GM19463 (cell line): ENCODE measurements around the gene DUSP22.

Experiments
- ATAC-seq: cut with Tn5 transposase; IDR thresholded peaks from one replicate; pipeline ENCODE4 v1.9.1; 2021; ENCODE audit warnings: mild to moderate bottlenecking, moderate library complexity; ENCODE audit not compliant: unreplicated experiment

The DUSP22 gene

DNA sequence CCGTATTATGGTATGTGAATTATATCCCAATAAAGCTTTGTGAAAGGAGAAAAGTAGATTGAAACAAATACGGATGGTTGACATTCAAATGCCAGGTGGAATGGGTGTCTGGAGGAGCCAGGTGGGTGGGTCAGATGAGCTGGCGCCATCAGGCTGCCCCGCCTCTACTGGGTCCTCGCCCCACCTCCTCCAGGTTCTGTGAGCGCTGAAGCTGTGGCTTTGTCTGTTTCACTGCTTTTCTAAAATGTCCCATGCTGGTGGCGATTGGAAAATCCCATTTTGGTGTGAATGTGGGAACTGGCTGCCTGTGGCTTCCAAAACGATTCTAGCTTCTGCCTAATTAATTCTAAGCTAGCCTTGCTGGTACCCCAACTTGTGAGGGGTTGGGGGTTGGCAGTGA is 16.5 kb downstream of the DUSP22 start:
- no peak for ATAC-seq

DNA sequence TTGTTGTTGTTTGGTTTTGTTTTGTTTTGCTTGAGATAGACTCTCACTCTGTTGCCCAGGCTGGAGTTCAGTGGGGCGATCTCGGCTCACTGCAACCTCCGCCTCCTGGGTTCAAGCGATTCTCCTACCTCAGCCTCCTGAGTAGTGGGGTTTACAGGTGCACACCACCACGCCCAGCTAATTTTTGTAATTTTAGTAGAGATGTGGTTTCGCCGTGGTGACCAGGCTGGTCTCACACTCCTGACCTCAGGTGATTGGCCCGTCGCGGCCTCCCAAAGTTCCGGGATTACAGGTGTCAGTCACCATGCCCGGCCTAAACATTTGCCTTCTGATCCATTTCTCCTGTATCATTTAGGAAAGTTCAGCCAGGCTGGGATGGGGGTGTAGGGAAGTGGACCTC is 17.7 kb downstream of the DUSP22 start:
- no peak for ATAC-seq

DNA sequence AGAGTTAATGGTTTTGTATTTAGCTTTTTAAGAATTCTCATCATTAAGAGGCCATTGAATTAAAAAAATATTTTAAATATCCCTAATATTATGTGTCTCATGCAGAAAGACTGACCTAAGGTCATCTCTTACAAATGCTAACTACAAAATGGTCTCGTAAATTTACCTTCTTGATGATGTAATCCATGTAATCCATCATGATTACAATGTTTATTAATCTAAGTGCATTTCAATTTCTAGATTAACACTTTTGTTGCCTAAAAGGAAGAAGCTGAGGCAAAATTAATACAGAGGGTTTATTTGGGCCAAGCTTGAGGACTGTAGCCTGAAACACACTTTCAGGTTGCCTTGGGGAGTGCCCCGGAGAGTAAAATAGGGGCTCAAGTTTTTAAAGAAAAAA is 18.4 kb downstream of the DUSP22 start:
- ATAC-seq: no peak

DNA sequence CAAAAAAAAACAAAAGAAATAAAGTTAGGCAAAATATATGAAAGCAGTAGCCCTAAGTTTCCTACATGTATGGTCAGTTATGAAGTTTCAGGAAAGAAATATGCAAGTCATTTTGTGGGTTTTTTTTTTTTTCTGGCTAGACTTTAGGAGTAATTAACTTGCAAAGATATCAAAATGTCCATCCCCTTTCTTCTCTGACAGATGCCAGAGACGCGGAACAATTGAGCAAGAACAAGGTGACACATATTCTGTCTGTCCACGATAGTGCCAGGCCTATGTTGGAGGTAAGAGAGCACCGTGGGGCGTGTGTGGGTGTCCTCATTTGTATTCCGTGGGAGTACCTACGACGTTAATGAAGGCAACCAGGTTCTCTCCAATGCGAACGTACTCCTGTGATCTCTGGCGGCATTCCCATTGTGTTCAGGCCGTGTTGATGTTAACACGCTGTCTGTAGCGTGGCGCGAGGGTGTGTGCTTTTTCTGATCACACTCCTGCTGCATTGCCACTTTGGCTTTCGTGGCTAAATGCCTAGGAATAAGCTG is 19.5 kb downstream of the DUSP22 start:
- ATAC-seq: no peak

DNA sequence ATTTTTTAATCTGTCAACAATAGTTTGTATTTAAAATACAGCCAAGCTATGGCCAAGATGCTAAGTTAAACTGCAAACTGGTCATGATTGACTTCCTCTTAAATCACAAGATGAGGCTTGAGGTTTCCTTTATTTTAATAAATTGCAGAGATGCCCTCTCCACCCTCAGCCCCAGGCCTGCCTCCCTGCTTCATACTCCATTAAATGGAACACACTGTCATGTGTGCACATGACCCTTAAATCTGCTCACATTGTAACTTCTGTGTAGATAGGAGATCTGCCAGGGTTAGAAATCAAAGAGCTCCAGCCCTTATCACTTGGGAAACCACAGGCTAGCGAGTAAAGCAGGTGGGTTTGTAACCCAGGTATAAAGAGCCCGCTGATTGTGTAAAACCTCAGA is 20.8 kb downstream of the DUSP22 start:
- ATAC-seq: no peak

DNA sequence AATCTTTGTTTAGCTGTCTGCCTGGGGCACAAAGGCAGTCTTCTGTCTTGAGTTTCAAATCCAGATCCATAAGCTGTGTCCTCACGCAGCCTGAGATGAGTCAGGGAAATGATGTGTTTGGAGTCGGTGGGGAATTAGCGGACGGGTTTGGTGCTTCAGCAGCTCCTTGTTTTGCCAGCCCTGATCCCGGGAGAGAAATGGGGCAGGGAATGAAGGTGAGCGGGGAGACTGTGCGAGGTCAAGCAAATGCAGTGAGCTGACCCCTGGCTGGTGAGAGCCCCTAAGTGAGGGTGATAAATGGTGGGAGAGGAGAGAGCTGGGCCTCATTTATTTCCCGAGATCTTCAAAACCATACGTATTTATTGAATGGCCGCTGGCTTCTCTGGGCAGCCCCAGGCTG is 21.6 kb downstream of the DUSP22 start:
- no peak for ATAC-seq

DNA sequence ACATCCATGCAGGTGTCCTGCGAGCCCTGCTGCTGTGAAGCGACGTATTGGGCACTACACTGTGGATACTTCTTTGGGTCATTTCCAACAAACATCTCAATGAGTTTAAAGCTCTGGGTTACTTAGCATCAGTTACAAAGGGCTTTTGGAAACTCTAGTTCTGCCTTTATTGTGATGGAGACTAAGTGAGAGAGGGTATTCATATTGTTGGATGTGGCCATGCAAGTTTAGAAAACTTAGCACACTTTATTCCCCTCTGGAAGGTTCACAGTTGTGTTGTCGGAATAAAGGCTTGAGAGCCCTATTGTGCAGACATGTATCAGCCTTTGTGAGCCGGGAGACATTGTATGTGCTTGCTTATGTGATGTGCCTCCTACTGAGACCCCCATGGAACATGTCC is 22.1 kb downstream of the DUSP22 start:
- no peak for ATAC-seq

DNA sequence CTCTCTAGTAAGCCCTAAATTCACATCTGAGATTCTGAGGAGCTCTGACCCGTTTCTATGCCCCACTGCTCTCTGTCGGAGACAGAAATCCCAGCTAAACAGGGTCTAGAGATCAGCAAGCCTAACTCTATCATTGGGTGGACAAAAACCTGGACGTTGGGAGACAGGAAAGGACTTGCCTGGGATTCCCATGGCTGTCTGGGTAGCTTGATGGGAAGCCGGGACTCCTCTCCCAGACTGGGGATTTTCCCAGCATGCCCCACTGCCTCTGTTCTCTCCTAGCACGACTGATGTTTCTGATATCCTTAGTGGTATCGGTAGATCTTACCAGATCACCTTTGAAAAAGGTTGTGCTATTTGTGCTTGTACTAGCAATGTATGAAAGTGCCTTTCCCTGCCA is 22.9 kb downstream of the DUSP22 start:
- ATAC-seq: no peak

DNA sequence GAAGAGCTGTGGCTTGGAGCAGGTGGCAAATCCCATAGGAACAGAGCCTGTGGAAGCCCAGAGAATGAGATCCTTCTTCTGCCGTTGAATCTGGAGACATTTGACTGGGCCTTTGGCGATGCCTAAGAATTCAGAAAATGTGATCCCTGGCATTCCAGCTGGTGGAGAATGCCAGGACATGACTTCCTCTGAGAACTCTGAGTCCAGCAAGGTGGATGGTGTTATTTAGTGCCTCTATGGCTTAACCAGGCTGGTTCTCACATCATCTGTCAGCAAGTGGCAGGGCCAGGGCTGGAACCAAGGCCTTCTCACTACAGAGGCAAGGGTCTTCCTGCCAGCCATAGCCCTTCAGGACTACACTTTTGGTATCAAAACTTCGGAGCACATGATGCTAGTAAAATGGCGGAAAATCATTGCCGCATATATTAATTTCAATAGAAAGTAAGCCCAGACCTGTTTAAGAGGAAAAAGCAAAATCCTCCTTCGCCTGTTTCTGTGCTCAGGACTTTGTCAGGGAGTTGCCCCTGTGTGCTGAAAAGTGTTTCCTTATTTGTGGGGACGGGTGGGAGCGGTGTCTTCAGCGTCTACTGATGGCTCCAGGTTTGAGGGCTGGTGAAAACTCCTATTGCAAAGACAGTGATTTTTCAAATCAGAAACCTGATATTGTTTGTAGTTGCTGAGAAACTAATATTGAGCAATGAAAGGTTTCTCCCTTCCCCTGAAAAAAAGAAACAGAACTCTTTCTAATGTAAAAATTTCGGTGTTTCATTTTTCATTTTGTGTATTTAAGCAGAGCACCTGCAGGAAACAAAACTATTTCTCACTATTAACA is 23.9 kb downstream of the DUSP22 start:
- no peak for ATAC-seq

DNA sequence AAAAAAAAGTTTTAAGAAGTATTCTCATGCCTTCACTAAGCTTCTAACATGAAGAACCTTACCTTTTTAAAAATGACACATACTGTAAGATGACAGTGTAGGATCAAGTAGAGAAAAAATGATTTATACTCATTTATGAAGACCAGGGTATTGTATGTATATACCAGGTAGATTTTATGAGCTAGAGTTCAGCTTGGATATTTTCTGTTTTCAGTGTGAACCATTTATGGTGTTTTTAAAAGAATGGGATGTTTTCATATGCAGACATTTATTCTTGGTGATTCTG is 24.4 kb downstream of the DUSP22 start:
- no peak for ATAC-seq

DNA sequence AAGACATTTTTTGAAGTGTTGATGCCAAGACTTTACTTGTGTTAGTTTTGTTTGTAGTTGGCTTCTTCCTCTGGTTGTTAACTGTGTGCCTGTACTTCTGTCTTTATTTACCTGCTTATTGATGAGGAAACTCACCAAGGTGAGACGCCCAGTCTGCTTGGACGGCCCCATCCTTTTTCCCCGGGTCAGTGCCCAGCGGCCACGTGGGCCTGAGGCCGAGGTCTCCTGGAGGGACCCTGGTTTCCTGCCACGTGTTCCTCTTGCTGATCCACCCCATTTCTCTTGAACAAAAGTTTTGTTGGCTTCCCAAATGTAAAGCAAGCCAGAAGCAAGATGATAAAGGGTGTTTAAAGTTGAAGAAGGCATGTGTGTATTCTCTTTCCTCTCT is 24.8 kb downstream of the DUSP22 start:
- no peak for ATAC-seq

DNA sequence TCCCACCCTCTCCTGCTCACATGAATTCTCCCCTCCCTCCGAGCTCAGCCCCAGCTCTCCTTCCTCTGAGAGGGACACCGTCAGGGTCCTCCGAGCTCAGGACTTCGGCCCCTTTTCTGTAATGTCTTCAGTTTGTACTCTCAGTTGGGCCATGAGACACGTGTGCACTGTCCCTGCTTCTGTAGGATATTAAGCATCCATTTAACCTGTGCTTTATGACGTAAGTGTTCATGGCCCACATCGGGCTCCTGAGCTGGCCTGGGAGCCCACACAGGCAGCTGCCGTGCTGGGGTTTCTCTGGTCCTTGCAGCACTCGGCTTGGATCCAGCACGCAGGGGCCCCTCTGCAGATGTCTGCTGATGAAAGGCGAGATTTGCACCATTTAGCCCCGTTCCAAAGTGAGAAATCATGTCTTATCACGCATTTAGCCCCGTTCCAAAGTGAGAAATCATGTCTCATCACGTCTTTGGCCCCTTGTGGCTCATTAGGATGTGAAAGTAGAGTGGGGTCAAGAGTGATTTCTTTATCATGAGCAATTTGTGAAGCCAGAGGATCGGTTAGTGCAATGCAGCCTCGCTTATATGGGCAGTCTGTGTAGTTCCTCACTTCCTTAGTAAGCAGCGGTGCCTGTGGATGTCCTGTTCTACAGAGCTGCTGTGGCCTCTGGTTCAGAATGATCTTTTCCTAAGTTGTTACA is 25.3 kb downstream of the DUSP22 start:
- peak; percentile 36 for ATAC-seq

DNA sequence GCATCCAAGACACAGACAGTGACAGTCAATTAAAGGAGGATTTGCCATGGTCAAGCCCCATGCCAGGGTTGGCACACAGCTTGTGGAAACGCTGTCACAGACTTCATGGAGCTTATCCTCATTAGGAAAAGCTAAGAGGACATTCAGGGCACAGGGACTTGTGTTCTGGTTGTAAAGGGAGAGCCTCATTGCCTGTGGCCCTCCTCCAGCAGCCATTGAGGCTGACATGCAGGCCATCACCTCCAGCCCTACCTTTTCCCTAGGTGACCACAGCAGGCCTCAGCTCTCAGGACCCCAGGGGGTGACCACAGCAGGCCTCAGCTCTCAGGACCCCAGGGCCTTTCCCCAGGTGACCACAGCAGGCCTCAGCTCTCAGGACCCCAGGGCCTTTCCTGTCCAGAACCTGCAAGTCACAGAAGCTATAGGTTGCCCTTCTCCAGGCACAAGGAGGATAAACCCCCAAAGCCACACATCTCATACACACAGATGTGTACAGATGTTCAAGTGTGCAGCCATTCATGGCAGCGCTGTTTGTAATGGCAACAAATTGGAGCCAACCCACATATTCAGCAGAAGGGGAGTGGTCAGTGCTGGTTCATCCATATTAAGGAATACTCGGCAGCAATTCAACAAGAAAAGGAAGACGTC is 26.1 kb downstream of the DUSP22 start:
- no peak for ATAC-seq

DNA sequence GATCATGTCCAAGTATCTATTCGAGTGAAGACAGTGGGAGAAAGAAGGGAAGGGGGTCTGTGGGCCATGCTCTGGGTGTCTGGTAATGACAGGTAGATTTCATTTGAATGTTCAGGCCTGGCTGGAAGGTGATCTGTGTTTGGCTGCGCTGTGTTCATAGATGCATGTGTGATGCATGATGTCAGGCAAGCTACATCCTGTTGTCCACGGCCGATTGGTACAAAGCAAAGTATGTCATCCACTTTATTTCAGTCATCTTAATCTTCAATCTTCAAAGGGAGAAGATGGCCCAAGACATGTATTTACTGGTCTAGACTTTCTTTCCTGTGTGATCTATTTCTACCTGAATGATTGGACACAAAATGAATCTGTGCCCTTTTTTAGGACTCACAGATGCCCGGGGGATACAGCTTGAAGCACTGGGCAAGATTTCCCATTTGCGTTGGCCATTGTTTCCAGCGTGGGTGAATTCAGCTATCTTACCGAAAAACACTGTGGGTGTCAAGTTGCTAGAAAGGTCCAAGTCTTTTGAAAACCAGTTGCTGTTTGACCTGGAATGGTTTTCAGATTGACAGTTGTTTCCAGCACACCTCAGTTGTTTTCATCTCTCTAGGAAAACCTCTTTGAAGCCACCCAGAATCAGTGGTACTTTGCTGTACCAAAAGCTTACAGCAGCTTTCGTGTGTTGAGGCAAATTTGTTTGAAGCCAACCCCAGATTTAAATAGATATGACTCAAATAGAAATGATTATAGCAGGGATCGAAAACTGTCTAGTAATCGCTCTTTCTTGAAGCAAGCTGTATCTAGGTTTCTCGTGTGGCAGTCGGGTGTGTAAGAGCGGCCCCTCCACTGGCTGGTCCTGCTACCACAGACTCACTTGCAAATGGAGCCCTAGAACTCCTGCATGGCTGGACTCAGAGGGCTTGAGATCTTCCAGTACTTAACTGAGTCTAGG is 27.2 kb downstream of the DUSP22 start:
- peak; percentile 51 for ATAC-seq

DNA sequence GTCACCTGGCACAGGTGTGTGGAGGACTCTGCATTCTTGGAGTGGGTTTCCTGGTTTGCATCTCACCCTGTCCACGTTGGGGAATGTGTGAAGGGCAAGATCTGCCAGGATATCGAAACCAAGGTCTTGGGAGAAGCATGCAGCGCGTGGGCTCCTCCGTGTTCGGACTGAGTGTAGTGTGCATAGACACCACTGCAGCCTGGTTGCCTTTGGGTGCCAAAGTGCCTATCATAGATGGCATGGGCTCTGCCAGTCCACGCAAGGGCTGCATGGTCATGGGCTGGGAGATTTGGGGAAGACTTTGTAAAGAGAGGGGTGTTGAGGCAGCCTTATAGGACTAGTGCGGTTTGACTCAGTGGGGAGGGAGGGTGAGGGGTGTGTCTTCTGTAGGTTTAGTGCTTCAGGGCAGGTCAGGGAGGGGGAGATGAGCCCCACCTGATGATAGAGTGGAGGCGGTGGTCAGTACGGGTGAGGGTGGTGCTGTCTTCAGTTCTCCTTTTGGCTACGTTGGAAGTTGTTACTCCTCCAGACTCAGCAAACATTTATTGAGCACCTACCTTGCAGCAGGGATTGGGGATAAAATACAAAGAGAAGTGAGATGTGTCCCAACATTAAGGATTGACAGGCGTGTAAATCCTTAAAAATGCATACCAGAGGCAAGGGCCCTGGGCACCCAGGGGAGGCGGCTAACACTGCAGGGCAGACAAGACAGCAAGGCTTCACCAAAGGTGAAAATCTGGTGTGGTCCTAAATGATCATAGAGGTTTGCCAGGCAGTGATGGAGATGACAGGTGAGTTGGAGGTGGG is 28.3 kb downstream of the DUSP22 start:
- ATAC-seq: no peak

DNA sequence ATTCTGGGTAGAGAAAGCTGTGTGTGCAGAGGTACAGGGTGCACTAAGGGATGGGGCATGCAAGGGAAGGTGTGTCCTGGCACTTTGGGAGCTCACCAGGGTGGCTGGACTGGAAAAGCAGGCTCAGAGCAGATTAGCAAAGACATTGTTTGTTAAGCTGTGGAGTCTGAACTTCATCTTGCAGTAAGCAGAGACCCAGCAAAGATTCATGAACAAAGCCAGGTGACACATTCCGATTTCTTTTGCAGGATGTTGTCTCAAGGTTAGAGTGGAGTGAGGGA is 28.8 kb downstream of the DUSP22 start:
- ATAC-seq: no peak

DNA sequence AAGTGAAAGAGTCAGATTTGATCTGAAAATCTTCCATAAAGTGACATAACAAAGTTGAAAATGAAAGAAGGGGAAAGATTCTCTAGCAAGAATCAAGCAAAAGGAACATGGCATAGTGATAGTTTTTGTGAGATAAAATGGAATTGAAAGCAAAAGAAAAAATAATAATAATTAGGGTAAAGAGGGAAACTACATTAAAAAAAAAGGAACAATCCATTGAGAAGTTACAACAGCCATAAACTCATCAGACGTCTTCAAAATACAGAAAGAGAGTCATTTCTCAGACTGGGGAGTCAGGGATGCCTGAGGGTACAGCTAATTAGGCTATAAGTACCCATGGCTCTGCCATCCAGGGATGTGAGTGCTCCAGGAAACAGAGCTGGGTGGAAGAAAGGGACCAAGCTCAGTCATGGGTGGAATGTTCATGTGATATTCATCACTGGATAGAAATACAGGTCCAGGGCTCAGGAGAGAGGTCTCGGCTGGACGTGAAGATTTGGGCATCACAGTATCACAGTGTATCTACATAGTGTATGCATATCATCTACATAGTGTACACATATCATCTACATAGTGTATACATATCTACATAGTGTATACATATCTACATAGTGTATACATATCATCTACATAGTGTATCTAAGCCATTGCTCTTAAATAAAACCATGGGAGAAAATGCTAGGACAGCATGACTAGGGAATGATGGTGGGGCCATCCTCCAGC is 29.4 kb downstream of the DUSP22 start:
- ATAC-seq: no peak

DNA sequence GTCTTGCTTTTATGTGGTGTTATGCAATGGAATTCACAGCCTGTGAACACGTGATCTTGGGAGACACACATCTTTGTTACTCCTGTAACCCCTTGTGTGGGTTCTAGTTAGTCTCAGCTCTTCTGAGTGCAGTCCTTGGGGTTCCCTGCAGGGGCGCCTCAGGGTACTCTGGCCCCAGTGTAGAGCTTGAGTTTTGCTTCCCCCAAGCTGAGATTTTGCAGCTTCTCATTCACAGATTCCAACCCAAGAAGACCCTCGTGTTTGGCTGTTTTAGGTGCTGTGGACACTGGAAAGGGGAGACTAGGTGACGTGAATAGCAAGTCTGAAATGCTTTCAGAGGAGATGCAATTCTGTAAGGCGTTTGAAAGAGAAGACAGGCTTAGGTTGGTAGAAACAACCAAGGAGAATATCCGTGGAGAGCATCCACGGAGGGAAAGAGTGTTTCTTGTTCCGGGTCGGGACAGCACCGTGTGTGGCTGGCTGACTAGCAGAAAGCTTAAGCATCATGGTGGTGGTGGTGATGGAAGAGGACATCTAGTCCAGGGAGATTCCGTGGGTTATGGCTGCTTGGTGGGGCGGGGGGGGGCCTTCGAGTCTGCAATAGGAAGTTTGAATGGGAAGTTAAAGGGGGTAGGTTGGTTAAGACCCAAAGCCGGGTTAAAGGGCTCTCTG is 30.1 kb downstream of the DUSP22 start:
- ATAC-seq: no peak
